ENCODE results near the gene FGF19.
A peak's percentile ranks its signal among the peaks of the same experiment; 100 is the strongest.
"Not testable (repeated sequence)": the region's sequence is repeated elsewhere in the genome, so short reads cannot be mapped to it uniquely, and the experiment has no call there.

FGF19 gene

DNA sequence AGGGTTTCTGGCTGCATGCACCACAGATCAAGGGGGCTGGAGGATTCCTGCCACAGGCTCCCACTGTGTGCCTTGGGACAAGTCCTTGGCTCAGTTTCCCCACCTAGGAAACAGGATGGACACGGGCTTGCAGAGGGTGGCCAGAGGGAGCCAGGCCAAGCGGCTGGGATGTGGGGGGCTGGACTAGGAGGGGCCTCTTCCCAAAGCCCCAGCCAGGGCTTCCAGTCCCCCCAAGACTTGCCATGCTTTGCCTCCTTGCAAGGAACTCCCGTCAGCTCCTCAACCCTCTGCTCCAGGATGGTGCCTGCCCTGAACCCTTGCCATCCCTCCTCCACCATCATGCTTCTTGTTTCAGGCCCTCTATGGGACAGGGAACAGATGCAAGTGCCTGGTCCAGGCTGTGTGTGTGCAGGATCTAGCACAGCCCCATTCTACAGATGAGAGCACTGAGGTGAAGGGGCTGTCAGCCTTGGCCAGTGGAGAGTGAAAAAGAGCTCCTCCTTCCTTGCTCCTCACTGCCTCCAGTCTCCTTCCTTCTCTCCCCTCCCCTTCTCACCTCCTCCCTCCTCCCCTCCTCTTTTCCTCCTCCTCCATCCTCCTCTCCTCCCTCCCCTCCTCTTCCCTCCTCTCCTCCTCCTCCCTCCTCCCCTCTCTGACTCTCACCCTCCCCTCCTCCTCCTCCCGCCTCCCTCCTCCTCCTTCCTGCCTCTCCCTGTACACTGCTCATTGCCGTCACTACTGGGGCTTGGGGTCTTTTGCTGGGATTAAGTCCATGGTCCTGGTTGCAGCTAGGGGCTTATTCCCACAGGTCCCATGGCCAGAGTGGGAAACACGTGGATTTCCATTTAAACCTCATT, 13.3 kb upstream of the FGF19 start:
- no peak for DNase-seq

DNA sequence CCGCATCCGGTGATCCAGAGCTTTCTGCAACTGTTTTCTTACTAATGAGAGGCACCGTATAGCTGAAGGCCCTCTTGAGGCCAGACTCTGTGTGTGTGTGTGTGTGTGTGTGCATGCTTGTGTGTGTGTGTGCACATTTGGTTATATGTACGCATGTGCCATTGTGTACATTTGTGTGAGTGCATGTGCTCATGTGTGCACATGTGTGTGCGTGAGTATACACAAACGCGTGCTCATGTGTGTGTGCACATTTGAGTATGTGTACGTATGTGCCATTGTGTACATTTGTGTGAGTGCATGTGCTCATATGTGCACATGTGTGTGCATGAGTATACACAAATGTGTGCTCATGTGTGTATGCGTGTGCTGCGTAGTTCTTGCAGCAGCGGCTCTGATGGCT, 12.3 kb upstream of the FGF19 start:
- no peak for DNase-seq

DNA sequence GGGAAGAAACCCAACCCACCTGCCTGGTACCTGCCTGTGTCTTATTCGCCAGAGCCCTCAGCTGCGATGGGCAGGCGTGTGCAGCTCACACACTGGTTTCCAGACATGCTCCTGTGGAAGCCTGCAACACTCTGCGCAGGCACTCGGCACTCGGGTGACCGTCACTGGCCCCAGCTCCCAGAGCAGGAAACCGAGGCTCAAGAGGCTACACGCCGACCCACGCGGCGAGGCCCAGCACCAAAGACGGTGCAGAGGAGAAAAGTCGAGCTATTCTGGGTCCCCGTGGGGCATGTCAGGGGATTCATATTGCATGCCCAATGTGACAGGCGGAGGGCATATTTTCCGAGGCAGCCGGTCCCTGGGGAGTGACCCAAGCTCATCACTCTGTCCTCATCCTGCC, 11.6 kb upstream of the FGF19 start:
- DNase-seq = no peak

DNA sequence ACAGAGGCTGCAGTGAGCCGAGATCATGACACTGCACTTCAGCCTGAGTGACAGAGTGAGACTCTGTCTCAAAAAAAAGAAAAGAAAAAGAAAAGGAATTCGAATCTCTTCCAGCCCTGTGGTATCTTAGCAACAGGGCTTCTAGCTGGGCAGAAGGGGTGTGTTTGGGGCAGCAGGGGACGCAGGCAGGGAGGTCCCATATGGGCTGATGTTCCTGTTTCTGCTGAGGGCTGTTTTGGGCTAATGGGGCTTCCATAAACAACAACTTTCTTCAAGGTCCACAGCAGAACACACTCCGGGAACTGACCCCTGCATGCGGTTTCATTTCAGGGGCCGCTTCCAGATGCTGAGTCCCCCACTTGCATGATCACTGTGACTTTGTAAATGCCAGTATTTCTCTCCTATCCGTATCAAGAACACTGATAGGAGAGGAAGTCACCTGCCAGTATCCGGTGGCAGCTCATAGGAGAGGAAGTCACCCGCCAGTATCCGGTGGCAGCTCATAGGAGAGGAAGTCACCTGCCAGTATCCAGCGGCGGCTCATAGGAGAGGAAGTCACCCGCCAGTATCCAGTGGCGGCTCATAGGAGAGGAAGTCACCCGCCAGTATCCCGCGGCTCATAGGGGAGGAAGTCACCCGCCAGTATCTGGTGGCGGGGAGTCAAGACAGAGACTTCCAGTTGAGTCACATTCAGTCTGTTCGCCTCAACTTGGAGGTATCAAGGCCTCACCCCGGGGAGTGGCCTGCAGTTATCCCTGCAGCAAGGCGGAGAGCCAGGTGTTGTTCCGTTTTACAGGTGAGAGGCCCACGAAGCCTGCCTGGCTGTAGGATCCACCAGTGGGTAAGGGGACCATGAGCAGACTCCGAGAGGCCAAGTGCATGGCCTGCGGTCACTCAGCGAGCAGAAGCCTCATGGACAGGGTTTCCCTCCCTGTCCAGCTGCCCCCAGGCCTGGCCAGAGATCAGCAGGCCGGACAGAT, 8.3 kb upstream of the FGF19 start:
- DNase-seq = no peak

DNA sequence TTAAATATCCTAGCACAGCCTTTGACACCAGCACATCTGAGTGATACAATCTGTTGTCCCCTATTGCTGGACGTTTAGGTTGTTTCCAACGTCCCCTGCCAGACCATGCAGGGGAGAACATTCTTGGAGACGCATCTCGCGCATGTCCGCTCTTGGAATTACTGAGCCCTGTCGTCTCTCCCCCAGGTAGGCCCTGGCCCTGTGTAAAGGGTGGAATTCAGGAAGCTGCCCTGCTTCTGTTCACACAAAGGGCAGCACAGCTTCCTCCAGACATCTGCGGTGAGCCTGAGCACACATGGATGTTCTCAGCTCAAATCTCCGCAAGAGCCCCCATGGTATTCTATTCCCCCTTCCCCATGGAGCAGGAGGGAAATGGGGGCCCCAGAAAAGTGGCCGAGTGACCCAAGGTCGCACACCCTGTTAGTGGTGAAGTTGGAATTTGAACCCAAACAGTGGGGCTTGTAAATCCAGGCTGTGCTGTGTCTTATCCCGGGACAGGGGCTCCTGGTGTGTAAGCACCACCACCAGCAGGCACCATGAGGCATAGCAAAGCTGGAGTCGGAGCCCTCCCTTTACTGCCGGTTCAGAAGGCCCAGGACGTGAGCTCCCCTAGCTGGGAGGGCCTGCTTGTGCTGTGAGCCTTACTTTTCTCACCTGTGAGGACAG, 5.0 kb upstream of the FGF19 start:
- DNase-seq = no peak

DNA sequence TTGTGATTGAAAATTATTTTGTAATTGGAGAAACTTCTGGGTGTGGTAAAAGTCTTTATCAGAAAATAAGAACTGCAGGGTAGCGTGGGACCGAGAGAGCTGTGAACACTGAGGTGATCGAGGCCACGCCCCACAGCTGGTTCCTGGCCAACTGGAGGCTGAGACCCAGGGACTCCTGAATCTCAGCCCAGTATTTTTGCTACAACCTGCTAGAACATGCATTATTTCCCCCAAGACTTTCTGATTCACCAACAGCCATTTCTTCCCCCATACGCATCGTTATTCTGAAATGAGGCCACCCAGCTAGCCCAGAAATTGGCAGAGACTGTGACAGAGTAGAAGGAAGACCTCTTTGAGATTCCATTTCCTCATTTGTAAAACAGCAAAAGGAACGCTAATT, 3.4 kb upstream of the FGF19 start:
- no peak for DNase-seq

DNA sequence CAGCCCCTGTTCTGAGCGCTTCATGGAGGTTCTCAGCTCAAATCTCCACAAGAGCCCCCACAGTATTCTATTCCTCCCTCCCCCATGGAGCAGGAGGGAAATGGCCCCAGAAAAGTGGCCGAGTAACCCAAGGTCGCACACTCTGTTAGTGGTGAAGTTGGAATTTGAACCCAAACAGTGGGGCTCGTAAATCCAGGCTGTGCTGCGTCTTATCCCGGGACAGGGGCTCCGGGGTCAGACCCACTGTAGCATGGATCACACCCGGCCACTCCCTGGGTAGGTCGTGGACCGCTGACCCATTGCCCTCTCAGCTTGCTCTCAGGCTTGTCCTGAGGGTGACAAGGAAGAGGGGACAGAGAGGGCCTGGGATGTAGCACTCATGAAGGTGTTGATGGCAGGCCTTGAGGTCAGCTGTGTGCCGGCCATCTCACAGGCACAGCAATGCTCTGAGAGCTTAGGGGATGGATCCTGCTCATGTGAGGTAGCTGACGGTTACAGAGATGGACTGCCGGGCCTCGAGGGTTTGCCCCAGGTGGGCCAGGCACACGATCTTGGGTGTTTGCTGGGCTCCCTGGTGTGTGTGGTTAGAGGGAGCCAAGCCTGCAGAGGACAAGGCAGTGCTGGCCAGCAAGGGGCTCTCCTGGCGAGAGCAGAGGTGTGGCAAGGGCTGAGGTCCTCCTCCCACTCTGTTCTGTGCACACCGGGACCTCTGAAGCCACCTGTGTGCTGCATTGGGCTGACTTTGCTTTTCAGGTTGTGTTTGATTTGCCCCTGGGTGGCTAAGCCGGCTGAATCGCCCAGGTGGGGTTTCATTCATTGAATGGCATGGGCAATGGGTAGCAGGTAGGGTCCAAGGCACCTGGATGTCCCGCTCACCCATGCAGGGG, 2.3 kb upstream of the FGF19 start:
- DNase-seq = peak; percentile 59

DNA sequence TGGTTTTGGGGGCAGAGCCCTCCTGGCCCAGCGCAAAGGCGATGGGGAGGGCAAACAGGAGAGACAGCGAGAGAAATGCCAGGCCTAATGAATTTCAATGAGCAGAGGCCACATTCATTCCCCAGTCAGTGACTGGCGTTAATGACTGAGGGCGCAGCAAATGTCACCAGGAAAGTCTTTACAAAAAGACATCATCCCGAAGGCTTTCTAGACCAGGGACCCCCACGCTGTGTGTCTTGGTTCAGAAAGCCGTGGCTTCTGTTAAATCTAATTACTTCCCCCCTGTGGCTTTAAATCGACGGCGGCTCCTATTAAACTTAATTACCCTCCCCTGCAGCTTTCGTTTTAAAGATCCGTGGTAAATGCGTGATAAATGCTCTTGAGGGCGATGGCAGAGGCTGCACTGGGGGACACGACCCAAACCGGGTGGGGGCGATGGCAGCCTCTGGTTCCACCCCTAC, 1.6 kb upstream of the FGF19 start:
- DNase-seq = peak; percentile 89

DNA sequence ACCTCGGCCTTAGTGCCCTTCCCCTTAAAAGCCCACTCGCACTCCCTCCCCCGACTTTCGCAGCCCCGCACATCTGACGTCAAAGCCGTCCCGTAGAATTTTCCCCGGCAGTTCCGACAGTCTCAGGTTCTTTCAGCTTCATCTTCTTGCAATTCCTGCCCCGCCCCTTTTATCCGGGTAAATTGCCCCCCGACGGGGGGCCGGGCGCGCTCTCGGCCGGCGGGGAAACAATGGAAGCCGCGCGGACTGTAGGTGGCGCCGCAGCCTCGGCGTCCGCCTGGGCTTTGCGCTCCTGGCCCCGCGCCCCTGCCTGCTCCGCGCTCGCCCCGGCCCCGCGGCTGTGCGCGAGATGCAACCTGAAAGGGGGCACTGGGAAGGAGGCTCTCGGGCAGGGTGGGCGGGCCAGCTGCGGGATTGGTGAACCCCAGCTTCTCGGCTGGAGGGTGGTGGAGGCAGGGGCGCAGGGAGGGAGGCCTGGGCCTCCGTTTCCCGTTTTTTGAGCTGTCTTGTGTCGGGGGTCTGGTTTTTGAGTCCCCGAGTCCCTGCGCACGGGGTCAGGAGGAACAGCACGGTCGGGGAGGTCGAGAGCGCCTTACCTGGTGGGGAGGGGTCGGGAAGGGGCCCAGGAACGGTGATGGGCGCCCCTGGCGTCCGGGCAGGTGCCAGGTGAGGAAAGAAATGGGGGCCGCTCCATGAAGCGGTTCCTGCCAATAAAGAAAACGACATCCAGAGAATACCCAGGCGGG, 859 bp upstream of the FGF19 start:
- peak; percentile 73 for DNase-seq

DNA sequence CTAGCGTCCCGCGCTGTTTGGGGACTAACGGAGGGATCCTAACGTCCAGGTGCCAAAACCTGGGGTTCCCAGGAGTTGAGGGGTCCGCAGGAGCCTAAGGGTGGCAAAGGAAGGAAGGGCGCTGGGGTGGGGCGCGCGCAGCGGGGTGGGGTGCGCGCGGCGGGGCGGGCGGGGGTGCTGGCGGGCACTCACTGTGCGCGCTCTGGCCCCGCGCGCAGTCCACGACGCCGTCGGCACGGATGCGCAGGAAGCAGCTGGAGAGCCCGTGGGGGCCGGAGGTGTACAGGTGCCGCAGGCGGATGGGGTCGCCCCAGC, 412 bp downstream of the FGF19 start:
- DNase-seq = no peak

DNA sequence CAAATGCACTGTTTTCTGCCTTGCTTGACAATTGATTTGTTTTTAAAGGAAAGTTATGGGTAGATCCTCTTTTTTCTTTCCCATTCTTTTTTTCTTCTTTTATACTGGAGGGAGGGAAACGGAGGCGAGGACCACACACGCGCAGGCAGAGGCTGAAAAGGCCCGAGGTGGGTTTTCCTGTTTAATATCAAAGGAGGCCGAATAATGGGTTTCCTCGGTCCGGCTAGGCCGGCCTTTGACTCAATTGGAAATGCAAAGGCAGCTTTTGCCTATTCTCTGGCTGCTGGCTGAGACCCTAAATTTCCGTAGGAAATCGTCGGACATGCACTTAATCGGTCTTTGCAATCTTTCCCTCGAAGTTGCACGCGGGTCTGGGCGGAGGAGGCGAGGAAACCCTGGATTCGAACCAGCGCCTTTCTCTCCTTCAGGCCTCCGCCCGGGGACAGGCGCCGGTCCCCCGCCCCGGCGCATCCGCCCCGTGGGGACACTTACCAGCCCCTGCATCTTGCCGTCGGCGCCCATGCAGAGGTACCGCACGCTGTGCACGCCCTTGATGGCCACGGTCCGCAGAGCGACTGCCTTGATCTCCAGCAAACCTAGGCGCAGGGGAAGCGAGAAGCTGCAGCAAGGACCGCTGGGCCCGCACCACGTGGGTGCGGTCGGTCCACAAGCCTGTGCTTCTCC, 911 bp downstream of the FGF19 start:
- no peak for DNase-seq

DNA sequence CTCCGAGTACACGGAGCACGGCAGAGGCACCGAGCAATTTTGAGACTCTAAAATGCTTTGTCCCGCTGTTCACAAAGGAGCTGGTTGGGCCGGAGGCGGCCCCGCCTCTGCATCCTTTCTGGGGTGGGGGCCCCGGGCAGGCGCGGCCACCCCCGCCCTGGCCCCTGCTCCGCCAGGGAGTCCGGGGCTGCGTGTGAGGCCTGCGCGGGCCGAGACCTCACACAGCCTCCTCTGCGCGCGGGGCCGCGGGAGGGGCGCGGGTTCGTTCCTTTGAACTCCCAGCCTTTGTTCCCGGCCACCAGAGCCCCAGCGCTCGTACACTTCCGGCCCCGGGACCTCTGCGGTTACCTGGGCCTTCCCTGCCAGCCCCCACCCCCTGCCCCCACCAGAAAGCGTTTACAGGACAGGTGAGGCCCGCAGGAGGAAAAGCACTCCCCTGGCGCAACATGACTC, 1.6 kb downstream of the FGF19 start:
- DNase-seq = peak; percentile 17

DNA sequence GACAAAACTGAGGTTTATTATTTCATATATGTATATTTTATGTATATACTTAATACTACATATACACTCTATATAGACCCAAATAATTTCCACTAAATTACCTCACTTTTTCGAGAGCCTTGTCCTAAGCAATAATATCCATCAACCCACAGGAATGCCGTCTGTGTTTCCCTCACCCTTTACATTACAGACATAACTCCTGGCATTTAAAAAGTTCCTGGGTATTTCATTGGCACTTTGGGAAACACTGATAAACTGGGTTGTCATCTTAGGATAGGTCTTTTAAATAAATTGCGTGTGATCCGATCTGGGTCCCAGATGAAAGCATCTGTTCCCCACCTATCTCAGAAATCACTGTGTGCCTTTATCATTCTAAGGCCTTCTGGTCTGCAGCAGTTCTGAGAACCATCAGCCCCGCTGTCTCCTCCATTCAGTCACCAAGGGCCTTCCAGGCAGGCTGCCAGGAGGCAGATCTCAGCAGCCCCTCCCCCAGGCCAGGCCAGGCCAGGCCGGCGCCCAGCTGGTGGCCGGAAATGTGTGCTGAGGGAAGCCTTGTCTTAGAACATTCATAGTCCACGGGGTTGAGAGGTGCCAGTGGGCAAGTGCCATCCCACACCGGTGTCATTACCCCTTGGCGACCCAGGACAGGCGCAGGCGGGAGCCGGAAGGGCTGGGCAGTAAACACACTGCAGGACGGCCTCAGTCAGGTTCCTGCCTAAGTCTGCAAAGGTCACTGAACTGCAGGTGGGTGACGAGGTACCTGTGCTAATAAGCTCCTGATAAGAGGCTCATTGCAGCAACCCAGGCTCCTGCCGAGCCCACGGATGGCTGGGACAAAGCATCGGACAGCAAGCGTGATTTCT, 3.3 kb downstream of the FGF19 start:
- peak; percentile 84 for DNase-seq

DNA sequence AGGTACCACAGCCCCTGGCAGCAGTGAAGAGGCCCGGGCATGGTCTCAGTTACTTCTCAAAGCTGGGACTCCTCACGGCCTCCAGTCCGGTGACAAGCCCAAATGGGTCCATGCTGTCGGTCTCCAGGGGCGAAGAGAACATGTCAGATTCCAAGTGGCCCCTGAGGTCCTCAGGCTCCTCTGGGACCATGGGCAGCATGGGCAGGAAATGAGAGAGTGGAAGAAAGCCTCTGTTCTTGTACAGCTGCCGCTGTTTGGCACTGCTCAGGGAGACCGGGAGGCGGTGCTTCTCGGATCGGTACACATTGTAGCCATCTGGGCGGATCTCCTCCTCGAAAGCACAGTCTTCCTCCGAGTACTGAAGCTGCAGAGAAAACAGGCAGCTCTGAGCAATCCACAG, 4.6 kb downstream of the FGF19 start:
- no peak for DNase-seq

DNA sequence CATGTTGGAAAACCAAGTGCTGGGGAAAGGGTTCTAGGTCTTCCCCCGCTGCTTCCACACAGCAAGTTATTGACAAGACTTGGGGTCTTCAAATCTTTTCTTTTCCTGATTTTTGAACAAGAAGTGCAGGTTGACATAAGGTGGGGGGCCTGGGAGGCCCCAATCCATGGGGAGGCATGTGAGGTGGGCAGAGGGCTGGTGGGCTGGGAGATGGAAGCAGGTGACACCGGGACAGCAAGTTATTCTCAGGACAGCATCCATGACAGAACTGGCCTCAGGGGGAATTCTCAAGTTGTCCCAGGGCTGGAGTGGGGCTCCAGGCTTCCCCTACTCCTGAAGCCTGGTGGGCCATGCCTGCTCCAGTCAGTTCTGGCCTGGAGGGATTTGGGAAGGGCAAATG, 5.5 kb downstream of the FGF19 start:
- DNase-seq = no peak

DNA sequence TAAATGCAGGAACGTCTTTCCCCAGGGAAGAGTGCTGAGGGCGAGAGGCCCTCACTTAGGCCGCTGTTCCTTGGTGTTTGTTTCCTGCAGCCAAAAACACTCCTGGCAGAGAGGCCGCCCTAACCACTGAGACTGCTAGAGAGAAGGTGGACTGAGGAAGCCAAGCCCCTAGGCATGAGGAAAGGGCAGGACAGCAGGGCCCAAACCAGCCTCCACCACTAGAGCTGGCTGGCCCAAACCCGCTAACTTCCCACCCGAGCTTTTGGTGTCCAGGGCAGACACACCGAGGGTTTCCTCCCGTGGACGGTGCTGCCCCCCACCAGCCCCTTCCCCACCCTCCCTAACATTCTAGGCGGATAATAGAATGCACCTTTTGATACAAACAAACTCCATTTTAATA, 6.0 kb downstream of the FGF19 start:
- DNase-seq = no peak

DNA sequence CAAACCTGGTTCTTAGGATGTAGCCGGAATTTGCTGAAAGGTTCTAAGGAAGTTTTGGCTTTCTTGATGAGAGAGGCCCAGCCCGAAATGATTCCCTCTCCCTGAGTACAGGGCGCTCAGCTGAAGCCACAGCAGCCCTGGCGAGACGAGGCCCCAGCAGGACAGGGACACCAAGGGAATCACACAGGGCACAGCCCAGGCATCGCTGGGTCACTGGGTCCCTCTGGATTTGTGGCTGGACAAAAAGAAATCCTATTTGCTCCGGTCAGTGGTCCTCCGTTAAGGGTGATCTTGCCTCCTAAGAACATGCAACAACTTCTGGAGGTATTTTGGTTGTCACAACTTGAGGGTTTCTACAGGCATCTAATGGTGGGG, 6.4 kb downstream of the FGF19 start:
- DNase-seq = no peak

DNA sequence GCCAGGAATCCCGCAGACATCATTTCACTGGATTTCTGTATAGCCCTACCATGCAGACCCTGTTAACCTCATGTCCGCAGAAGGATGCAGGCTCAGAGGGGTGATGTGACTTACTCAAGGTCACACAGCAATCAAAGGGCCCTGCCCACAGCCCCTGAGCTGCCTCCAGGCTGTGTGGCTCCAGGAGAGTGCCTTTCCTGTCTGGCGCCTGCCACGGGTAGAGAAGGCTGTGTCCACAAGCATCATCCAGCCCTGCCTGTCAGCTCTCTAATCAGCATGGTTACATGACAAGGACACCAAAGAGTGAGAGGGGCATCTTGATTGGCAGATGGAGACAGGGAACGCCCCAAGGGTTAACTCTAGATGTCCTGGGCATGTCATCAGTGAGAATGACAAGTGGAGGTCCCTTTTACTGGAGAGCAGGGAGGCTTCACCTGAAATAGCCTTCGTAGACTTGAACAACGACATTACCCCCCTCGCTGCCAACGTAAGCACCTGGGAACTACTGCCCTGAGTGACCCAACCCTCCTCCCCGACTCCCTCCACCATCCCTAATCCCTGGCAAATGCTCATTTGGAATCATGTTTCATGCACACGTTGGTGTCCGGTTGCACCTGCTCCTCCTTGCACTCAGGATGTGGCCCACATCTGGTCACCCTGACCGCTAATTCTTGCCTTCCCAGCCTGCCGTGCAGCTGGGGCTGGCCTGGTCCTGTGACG, 6.9 kb downstream of the FGF19 start:
- peak; percentile 37 for DNase-seq

DNA sequence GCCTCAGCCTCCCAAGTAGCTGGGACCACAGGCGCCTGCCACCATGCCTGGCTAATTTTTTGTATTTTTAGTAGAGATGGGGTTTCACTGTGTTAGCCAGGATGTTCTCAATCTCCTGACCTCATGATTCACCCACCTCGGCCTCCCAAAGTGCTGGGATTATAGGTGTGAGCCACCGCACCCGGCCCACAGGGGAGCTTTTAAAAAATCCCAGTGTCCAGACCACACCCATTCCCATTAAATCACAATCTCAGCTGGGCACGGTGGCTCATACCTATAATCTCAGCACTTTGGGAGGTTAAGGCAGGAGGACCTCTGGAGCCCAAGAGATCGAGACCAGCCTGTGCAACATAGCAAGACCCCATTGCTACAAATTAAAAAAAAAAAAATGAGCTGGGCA, 7.8 kb downstream of the FGF19 start:
- DNase-seq = not testable (repeated sequence)
